Activated T-cell treated with anti-CD3 and anti-CD28 coated beads for 1 hour (primary cell): ENCODE data around the gene PTPRN2.
"Not testable (repeated sequence)": the region's sequence is repeated elsewhere in the genome, so short reads cannot be mapped to it uniquely, and the experiment has no call there.

Experiments
- DNase-seq: peaks from one replicate; pipeline ENCODE4 v3.0.0-alpha.2; 2020; ENCODE audit warnings: low read depth

Gene PTPRN2

DNA sequence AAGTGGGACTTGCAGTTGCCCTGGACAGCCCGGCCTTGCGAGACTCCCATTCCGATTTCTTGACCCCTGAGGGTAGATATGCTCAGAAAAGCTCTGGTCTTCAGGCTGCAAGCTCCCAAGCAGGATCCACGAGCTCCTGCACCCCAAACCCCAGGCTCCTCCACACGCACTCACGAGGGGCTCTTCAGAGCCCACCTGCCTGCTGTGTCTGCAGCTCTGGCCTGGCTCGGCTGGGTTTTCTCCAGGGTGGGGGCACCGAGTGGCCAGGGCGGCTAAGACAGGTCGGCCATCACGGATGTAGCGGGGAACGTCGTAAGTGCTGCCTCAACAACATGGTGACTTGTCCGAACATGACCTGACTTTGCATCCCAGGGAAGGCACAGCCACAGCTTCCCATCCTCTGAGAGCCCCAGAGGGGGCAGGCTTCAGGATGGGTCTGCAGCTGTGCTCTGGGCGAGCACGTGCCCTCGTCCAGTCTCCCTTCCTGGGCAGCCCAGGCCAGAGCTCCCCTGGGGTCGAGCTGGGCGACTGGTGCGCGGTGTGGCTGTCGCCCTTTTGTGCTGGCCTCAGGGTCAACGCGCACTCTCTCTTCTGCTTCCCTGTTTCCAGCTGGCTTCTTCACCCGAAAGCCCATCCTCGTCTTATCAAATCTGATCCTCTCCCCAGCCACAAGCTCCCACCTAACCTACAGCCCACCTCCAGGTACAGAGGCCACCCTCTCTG, 835.5 kb downstream of the PTPRN2 start:
- DNase-seq, result no peak

DNA sequence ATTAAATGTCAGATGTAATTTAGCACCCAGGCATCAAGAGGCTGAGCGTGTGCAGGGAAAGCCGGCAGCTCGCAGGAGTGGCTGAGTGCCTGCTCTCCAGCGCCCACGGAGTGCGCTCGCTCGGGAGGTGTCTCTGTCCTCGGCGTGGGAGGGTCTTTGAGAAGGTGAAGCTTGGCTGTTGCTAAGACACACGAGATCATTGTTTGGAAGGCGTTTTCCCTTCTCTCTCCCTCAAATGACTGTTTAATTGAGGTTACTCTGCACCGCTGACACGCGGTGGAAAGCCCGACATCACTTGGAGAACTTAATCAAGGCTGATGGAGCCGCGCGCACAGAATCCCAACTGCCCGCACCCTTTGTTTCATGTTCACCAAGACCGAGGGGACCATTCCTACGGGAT, 836.2 kb downstream of the PTPRN2 start:
- DNase-seq, result no peak

DNA sequence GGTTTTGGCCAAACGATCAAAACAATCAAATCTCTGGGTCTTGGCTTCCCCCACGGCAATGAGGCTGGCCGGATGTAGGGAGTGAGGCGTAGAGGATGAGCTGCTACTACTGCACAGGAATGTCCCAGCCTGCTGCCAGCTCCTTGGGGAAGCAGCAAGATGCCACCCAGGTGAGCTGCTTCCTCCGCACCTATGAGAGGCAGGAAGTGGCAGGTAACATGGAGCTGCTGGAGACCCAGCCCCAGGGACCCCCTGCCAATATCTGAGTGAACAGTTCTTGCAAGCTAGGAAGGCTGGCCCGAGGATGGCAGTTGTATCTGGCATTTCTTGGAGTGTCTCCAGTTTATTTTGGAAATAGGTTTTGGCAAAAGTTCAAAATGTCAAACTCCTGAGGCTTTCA, 837.3 kb downstream of the PTPRN2 start:
- DNase-seq, result no peak

DNA sequence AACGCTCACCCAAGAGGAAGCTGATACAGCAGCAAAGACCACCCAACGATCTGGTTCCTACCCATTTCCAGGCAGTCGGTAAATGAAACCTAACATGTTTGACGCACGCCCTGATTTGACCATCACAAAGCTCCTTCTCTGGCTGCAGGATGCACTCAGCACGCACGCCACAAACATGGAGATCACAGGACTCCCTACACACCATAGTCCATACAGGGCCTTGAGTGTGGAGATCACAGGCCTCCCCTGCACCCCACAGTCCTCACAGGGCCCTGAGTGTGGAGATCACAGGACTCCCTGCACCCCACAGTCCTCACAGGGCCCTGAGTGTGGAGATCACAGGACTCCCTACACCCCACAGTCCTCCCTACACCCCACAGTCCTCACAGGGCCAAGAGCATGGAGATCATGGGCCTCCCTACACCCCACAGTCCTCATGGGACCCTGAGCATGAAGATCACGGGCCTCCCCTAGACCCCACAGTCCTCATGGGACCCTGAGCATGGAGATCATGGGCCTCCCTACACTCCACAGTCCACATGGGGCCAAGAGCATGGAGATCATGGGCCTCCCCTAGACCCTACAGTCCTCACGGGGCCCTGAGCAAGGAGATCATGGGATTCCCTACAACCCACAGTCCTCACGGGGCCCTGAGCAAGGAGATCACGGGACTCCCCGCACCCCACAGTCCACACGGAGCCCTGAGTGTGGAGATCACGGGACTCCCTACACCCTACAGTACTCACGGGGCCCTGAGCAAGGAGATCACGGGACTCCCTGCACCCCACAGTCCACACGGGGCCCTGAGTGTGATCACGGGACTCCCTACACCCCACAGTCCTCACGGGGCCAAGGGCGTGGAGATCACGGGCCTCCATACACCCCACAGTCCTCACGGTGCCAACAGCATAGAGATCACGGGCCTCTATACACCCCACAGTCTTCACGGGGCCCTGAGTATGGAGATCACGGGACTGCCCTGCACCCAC, 841.6 kb downstream of the PTPRN2 start:
- no peak for DNase-seq

DNA sequence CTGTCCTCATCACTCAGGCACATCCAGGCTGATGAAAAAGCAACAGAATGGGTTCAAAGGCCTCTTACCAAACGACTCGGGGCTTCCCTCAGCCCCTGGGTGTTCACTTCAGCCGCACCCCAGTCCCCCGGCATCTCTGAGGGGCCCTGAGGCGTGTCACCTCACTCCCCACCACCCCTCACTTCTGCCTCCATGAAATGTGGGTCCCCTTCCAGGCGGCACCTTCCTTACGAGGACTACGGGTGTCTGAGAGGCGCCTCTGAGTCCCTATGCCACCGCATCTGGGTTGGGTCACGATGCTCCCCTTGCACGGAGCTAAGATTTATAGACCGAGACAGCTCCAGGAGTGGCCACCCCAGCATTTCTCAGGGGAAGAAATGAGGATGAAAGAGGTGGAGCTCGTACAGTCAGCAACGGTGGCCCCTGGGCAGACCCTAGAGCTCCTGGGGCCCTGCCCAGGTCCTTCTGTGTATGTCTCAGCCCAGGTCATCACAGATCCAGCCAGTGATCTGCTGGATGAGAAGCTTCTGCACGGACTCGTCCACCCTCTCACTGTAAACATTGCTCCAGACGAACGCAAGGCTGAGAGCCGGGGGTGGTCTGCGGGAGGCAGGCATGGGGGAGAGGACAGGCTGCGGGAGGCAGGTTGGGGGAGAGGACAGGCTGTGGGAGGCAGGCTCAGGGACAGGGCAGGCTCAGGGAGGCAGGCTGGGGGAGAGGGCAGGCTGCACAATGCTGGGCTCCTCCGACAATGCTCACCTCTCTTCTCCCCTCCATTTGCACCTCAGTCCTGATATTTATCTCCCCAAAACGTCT, 842.6 kb downstream of the PTPRN2 start:
- DNase-seq, result no peak

DNA sequence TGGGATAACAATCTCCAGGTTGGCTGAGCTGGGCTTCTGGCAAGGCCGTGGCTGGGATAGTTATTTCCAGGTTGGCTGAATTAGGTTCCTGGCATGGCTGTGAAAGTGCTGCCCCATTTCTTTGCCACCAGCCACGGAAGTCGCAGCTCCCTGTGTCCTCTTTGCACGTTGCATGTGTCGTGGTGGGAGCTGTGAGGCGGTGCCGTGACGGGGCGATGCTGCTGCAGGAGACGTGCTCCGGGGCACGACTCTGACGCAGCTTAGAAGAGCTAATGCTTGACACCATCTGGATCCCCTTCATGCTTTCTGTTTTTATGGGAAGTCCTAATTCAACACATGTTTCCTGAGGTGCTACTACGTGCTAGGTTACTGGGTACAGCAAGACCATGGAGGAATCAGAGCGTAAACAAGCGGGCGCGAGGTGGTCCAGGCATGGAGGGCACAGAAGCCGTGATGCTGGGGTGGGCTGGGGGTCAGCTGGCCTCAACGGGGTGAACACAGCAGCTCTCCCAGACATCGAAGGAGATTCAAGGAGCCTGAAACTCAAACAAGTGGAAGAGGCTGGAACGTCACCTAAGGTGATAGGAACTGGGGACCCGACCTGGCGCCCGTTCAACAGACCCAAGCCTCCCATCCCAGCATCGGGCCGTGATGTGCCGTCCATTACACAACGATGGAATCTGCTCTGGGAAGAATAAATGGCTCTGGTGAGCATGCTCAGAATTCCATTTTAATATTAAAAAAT, 843.7 kb downstream of the PTPRN2 start:
- DNase-seq, result no peak

DNA sequence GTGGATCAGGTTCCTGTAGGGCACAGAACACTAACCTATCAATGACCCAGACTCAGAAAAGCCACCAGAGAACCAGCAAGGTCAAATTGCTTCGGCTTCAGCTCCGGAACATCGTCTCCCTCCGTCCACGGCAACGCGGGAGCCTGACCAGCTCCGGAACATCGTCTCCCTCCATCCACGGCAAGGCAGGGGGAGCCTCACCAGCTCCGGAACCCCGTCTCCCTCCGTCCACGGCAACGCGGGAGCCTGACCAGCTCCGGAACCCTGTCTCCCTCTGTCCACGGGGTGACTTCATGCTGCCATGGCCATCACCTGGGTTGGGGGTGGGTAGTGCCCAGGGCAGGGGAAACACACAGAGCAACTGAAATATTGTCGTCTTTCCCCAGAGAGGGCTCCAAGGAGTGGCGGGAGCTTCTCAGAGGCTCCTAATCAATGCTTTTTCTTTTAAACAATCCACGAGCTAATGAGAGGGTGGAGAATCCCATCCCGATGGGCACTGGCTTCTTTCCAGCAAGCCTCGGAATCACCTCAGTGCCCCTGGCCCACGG, 847.3 kb downstream of the PTPRN2 start:
- DNase-seq, result no peak

DNA sequence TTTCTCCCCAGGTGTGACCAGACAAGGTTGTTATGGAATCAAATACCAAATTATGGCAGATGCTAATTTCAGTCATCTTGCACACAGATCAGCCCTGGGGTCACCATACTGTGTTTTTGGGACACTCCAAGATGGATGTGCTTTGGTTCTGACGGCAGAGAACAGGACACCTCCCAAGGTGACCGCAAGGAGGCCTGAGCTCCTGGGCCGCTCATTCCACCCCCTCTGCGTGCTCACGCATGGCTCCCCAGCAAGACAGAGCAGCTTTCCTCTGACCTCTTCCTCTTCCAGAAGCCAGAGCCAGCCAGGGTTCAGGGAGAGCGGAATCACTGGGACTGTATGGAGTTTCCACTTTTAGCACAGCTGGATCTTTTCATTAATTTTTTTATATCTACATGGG, 848.0 kb downstream of the PTPRN2 start:
- DNase-seq, result no peak

DNA sequence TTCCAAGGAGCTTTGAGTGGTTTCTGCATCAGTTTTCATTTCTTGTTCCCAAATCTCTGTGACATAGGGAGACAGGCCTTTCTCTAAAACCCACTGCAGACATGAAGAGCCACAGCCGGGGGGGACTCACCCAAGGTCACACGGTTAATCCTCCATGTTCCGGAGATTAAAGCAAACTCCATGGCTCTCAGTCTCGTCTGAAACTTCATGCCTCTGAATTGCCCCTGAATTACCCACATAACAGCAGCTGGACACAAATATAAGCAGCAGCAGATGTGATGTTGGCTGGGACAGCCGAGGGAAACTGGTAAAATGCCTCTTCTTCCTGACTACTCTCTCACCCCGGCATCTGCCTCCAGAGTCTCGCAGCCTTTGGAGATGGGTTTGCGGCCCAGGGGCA, 848.6 kb downstream of the PTPRN2 start:
- no peak for DNase-seq

DNA sequence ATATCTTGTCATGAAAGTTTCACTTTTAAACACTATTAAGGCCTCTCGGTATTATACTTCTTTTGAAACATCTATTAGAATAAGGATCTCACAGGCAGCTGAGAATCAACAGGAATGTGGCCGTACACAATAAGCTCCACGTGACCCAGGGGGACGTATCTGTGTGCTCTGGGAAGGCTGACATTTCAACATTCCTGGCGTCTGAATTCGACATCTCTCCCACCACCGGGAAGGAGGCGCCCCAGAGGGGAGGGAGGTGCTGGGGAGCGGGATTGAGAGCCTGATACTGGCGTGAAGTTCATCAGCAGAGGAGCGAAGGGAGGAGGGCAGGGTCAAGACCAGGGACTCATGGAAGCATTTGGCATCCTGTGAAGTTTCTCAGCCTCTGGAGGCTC, 849.6 kb downstream of the PTPRN2 start:
- DNase-seq, result no peak

DNA sequence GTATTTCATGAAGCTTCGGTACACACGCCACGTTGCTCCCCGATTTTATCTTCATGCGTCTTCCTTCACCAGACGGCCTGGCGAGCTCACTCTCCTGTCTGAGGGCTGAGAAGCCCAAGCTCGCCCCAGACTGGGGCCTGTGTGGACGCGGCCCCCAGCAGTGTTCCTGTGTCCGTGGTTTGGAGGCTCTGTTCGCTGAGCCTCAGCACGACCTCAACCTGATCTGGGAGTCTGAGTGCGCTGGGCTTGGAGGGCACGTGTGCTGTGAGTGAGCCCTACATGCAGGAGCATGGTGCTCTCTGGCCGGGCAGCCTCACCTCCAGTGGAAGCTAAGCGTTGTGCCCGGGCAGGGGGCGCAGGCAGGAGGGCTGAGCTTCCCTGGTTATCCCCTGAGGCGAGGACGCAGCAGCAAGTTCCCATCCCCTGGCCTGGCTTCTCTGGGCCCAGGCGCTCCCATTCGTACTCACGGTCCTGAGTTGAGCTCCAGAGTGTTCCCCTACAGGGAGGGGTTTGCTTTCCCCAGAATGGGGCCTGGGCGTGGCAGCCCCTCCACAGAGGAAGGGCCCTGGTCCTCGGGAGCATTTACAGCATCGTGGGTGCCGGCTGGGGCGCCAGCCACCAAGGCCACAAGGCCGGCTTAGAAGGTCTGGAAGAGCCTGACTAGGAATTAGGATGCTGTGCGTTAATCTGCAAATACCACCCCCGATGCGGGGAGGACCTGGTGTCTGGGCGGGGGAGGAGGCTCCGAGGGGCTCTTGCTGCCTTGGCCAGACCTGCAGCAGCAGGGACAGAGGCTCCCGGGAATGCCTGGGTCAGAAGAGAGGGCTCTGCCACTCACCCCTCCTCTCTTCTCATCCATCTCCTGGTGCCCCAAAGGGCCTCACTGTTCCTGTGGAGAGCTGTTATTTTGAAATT, 850.2 kb downstream of the PTPRN2 start:
- no peak for DNase-seq

DNA sequence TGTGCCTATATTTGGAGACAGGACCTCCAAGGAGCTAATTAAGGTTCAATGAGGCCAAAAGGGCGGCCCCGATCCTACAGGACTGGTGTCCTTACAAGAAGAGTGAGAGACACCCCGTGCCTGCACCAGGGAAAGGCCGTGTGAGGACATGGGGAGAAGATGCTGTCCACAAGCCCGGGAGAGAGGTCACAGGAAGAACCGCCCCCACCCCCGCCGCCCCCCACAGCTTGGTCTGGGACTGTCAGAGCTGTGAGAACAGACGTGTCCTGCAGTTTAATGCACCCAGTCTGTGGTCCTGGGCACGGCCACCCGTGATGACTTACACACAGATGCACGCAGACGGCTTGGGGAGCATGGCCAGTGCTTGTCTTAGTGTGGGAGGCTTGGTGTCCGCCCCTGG, 851.3 kb downstream of the PTPRN2 start:
- DNase-seq, result no peak

DNA sequence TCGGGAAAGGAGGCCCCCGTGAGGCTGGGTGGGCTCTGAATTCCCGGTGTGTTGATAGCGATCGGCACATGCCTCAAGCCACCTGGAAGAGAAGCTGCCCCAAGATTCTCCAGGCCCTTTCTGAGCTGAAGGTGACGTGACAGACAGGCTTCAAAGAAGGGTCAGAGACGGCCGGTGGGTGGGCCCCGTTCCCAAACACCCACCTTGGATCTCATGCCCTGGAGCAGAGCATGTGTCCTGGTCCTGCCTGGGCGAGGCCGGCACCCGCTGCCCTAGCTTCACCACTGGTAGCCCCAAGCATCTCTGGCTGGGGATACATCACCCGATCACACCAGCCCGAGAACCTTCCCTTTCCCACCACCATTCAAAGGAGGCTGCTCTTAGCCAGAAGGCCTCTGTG, 851.8 kb downstream of the PTPRN2 start:
- DNase-seq, result no peak

DNA sequence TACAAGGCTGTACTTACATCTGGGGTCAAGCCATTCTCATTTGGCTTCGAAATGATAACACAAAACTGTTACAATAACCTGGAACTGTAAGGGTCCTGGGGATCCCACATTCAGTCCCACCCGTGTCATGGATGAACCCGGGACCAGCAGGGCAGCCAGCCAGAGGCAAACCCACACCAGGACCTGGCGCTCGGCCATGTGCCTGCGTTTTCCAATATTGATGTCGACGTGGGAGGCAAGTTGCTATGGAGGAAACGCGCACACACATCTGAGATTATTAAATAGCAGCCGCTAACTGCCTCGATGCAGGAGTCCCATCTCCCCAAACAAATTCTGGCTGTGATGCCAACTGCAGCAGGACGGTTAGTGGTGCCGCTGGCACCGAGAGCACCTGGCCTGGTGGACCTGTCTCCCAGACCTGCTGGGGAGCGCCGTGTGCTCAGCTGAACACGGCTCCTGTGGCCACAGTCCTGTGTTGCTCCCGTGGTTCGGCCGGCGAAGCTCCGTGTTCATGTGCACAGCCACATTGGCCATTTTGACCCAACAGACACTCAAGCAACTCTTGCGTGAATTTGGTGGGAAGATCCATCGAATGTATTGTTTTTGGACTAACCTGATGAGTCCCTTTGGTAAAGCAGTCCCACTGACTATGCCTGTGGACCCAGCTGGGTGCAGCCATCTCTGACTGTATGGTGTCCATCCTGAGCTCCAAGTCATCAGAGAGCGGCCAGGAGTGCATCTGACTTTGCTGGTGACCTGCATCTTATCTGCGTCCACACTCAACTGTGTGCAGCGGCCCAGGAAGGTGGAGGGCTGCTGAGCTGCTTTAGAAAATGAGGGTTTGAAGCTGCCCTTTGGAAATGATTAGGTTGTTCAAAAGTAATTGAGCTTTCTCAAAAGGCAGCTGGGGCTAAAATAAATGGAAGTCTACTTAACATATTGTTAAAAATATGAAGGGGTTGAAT, 852.7 kb downstream of the PTPRN2 start:
- DNase-seq, result no peak

DNA sequence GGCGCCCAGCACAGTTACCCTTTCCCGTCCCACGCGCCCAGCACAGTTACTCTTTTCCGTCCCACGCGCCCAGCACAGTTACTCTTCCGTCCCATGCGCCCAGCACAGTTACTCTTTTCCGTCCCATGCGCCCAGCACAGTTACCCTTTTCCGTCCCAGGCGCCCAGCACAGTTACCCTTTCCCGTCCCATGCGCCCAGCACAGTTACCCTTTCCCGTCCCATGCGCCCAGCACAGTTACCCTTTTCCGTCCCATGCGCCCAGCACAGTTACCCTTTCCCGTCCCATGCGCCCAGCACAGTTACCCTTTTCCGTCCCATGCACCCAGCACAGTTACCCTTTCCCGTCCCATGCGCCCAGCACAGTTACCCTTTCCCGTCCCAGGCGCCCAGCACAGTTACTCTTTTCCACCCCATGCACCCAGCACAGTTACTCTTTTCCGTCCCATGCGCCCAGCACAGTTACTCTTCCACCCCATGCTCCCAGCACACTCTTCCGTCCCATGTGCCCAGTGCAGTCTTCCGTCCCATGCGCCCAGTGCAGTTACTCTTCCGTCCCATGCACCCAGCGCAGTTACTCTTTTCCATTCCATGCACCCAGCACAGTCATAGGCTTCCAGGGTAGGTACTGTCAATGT, 853.7 kb downstream of the PTPRN2 start:
- not testable (repeated sequence) for DNase-seq

DNA sequence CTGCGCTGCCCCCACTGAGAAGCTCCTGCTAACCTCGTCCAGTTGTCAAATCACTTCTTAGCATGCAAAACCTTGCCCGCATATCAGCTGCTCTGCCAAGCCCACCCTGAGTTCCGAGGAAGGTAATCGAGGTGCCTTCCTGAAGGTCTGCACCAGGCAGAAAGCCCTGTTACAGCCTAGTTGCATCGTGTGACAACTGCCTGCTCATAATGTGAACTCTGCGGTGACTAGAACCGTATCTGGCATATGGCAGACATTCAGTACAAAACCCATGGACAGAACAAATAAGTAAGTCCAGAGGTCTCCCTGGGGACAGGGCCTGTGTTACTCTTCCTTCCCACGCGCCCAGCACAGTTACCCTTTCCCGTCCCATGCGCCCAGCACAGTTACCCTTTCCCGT, 856.5 kb downstream of the PTPRN2 start:
- no peak for DNase-seq

DNA sequence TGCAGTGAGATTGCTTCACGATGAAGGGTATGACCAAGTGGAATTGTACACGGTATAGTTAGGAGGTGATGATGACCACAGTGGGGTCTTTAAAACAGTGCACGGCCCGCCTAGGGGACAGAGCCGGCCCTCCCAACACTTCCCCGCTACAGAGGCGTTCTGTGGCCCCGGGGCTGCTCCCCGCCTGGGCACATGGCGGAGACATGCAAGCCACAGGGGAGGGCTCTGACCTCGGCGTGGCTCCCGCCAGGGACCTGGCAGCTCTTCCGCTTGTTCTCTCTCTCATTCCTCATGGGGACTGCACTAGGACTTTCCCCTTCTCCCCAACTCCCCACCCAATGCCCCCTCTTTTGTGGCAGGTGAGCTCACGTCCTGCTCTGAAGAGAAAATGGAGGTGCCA, 857.0 kb downstream of the PTPRN2 start:
- DNase-seq, result no peak

DNA sequence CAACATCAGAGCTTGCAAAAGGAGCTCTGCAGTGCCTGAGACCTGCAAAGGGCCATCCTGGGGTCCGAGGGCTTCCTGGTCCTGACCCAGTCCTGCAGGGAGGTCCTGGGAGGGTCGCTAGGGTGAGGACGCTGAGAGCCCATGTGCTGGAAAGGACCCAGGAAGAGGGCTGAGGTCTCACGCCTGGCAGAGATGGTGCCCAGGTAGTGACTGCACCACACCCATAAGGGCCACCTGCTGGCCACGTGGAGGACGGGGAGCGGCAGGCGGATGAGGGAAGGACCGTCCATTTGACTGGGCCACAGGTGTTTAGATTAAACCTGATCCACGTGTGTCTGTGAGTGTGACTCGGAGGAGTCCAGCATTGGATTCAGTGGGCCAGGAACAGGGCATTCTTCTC, 858.1 kb downstream of the PTPRN2 start:
- DNase-seq, result no peak
